Tibial nerve (tissue), 3 donors: ENCODE data around the gene CFAP92.

Experiments used
- POLR2A ChIP-seq, 2 donors: fragments of 450-650 bp; IDR thresholded peaks; one replicate each; pipeline ENCODE4 v1.6.1; 2017; ENCODE audit warnings: antibody characterized with exemption in 2 of 2, mild to moderate bottlenecking in 2 of 2, moderate library complexity in 2 of 2
- TF ChIP-seq, protein P1 (sequence below), 5 experiments: fragments of 200-600 bp in 3 of 5; fragments of 450-650 bp in 2 of 5; sonication (generic) in 3 of 5; IDR thresholded peaks; one replicate each; pipeline ENCODE4 v1.5.1; 2016 to 2019; ENCODE audit warnings: antibody characterized with exemption in 5 of 5, mild to moderate bottlenecking in 3 of 5, moderate library complexity in 2 of 5

DNA sequence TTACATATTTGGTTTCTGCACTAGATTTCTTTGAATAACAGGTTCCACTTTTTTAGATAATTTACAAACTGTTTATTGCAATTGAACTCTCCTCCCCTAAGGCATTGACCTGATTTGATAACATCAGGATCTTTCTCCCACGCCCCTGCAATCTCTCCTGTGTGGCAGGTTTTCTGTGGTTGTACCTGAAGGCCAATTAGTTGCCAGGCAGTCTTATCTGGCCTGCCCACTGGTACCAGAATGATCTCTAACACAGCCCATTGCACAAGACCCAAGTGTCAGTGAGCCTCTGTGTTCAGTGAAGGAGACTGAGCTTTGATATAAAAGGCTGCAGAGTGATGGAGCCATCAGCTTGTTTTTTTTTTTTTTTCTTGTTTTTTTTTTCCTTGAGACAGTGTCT, 111.2 kb downstream of the CFAP92 start:
- TF ChIP-seq, protein P1, sequence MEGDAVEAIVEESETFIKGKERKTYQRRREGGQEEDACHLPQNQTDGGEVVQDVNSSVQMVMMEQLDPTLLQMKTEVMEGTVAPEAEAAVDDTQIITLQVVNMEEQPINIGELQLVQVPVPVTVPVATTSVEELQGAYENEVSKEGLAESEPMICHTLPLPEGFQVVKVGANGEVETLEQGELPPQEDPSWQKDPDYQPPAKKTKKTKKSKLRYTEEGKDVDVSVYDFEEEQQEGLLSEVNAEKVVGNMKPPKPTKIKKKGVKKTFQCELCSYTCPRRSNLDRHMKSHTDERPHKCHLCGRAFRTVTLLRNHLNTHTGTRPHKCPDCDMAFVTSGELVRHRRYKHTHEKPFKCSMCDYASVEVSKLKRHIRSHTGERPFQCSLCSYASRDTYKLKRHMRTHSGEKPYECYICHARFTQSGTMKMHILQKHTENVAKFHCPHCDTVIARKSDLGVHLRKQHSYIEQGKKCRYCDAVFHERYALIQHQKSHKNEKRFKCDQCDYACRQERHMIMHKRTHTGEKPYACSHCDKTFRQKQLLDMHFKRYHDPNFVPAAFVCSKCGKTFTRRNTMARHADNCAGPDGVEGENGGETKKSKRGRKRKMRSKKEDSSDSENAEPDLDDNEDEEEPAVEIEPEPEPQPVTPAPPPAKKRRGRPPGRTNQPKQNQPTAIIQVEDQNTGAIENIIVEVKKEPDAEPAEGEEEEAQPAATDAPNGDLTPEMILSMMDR (IDR thresholded peaks at IDR 0.05) = no peak
- TF ChIP-seq POLR2A (IDR thresholded peaks at IDR 0.05) = no peak
